GM23338 (cell line): ENCODE data around the gene PHF23. TPM values are rescaled to one million over a fixed set of nuclear protein-coding genes. Genes with fewer than 3 reads are reported as not detected.

Source experiments
- ATAC-seq: fragments of 200-7000 bp; cut with Tn5 transposase; 3 replicates; pipeline ENCODE4 v1.9.1; 2020
- DNase-seq: peaks from one replicate; pipeline ENCODE4 v3.0.0-alpha.2; 2015; ENCODE audit warnings: low spot score
- H2AFZ ChIP-seq: fragments of 200-600 bp; sonication (generic); 2 replicates; pipeline ENCODE4 v1.8.0; 2016; ENCODE audit warnings: antibody characterized with exemption, mild to moderate bottlenecking, moderate library complexity
- H3F3A ChIP-seq: fragments of 200-600 bp; sonication (generic); replicated peaks from 2 replicates; pipeline ENCODE4 v1.8.0; 2017; ENCODE audit warnings: antibody characterized with exemption, mixed run types, low read depth
- H3K27ac ChIP-seq: fragments of 200-600 bp; sonication (generic); 2 replicates; pipeline ENCODE4 v1.6.1; 2016; ENCODE audit warnings: low read depth
- H3K27me3 ChIP-seq: fragments of 200-600 bp; sonication (generic); 2 replicates; pipeline ENCODE4 v1.8.0; 2016; ENCODE audit warnings: mild to moderate bottlenecking, mixed run types, moderate library complexity; ENCODE audit not compliant: insufficient read depth
- H3K36me3 ChIP-seq: fragments of 200-600 bp; sonication (generic); 2 replicates; pipeline ENCODE4 v1.8.0; 2016; ENCODE audit warnings: mild to moderate bottlenecking; ENCODE audit not compliant: insufficient read depth
- H3K4me1 ChIP-seq: fragments of 200-600 bp; sonication (generic); 2 replicates; pipeline ENCODE4 v1.8.0; 2016; ENCODE audit warnings: mild to moderate bottlenecking, moderate library complexity; ENCODE audit not compliant: insufficient read depth
- H3K4me2 ChIP-seq: fragments of 200-600 bp; sonication (generic); 2 replicates; pipeline ENCODE4 v1.7.1; 2017; ENCODE audit warnings: mixed run types
- H3K4me3 ChIP-seq: fragments of 200-600 bp; sonication (generic); 2 replicates; pipeline ENCODE4 v1.6.1; 2016; ENCODE audit warnings: mixed run types
- H3K79me2 ChIP-seq: fragments of 200-600 bp; sonication (generic); replicated peaks from 2 replicates; pipeline ENCODE4 v1.8.0; 2017; ENCODE audit warnings: mild to moderate bottlenecking; ENCODE audit not compliant: insufficient read depth
- H3K9me2 ChIP-seq: fragments of 200-600 bp; sonication (generic); 2 replicates; pipeline ENCODE4 v1.8.0; 2017; ENCODE audit not compliant: insufficient read depth
- H4K20me1 ChIP-seq: fragments of 200-600 bp; sonication (generic); replicated peaks from 2 replicates; pipeline ENCODE4 v1.8.0; 2017; ENCODE audit warnings: mild to moderate bottlenecking; ENCODE audit not compliant: insufficient read depth
- H3K27ac Mint-ChIP-seq: 2 replicates; pipeline ENCODE4 v1.8.0; 2020; ENCODE audit warnings: inconsistent platforms, mild to moderate bottlenecking, moderate library complexity, mixed read lengths
- H3K27me3 Mint-ChIP-seq: 3 replicates; pipeline ENCODE4 v1.8.0; 2022; ENCODE audit warnings: low read depth, mild to moderate bottlenecking, moderate library complexity, mixed read lengths, inconsistent platforms; ENCODE audit not compliant: insufficient read depth, poor library complexity
- H3K36me3 Mint-ChIP-seq: 3 replicates; pipeline ENCODE4 v1.8.0; 2021; ENCODE audit warnings: low read depth, mild to moderate bottlenecking, inconsistent platforms, moderate library complexity, mixed read lengths
- H3K4me1 Mint-ChIP-seq: 3 replicates; pipeline ENCODE4 v1.8.0; 2020; ENCODE audit warnings: mild to moderate bottlenecking, inconsistent platforms, mixed read lengths
- H3K4me3 Mint-ChIP-seq: 3 replicates; pipeline ENCODE4 v1.8.0; 2021; ENCODE audit warnings: moderate library complexity, mild to moderate bottlenecking, inconsistent platforms, mixed read lengths
- H3K9me3 Mint-ChIP-seq: 3 replicates; pipeline ENCODE4 v1.8.0; 2020; ENCODE audit warnings: moderate library complexity, mild to moderate bottlenecking, inconsistent platforms, mixed read lengths
- CREB1 ChIP-seq: fragments of 250-450 bp; sonication (Bioruptor Pico); IDR thresholded peaks from 2 replicates; pipeline ENCODE4 v1.5.0; 2020; ENCODE audit warnings: low read depth, mild to moderate bottlenecking, moderate library complexity
- EZH2 ChIP-seq: fragments of 200-600 bp; sonication (generic); IDR thresholded peaks from one replicate; pipeline ENCODE4 v1.8.0; 2017; ENCODE audit warnings: antibody characterized with exemption, mild to moderate bottlenecking, low read depth; ENCODE audit not compliant: unreplicated experiment
- EZH2phosphoT487 ChIP-seq: fragments of 200-600 bp; sonication (generic); IDR thresholded peaks from one replicate; pipeline ENCODE4 v1.8.1; 2018; ENCODE audit warnings: antibody characterized with exemption; ENCODE audit not compliant: unreplicated experiment
- JUNB ChIP-seq: IDR thresholded peaks from one replicate; pipeline ENCODE4 v1.6.1; 2016; ENCODE audit warnings: antibody characterized with exemption; ENCODE audit not compliant: unreplicated experiment
- NANOG ChIP-seq: IDR thresholded peaks from 2 replicates; pipeline ENCODE4 v1.6.1; 2016; ENCODE audit warnings: antibody characterized with exemption, borderline replicate concordance
- POLR2AphosphoS5 ChIP-seq: IDR thresholded peaks from 2 replicates; pipeline ENCODE4 v1.6.1; 2016; ENCODE audit warnings: antibody characterized with exemption, low read depth
- STAT1 ChIP-seq: IDR thresholded peaks from one replicate; pipeline ENCODE4 v1.6.1; 2016; ENCODE audit warnings: antibody characterized with exemption; ENCODE audit not compliant: unreplicated experiment
- ZNF114 ChIP-seq: fragments of 250-450 bp; sonication (Bioruptor Pico); IDR thresholded peaks from 2 replicates; pipeline ENCODE4 v1.5.0; 2020; ENCODE audit warnings: mild to moderate bottlenecking, moderate library complexity
- ZNF331 ChIP-seq: fragments of 250-450 bp; sonication (Bioruptor Pico); IDR thresholded peaks from 2 replicates; pipeline ENCODE4 v1.5.0; 2020; ENCODE audit warnings: low read depth, mild to moderate bottlenecking, moderate library complexity
- polyA plus RNA-seq: library from polyadenylated mRNA; unstranded; fragments of >200 nt; fragmentation: Nextera tagmentation; extraction: Ambion mirVana; gene quantifications from 2 replicates; pipeline ENCODE4 v1.2.1, GENCODE V29; 2016
- total RNA-seq: library from RNA; depleted of rRNA; stranded (reverse); fragments of >200 nt; shearing (Covaris generic); gene quantifications from 2 replicates; pipeline ENCODE4 v1.2.3, GENCODE V29; 2014
- TF ChIP-seq, protein P1 (sequence below), 2 experiments: fragments of 200-600 bp in 1 of 2; sonication (generic) in 1 of 2; conservative IDR thresholded peaks; 2 replicates each; pipeline versions ENCODE4 v1.5.1 to v1.6.1; 2016 to 2017; ENCODE audit warnings: antibody characterized with exemption in 2 of 2, low read depth in 2 of 2, mild to moderate bottlenecking in 2 of 2, moderate library complexity in 1 of 2
- TF ChIP-seq, protein P2 (sequence below): IDR thresholded peaks from 2 replicates; pipeline ENCODE4 v1.6.1; 2016; ENCODE audit warnings: antibody characterized with exemption
- TF ChIP-seq, protein P3 (sequence below): IDR thresholded peaks from one replicate; pipeline ENCODE4 v1.6.1; 2018; ENCODE audit warnings: antibody characterized with exemption; ENCODE audit not compliant: unreplicated experiment
- TF ChIP-seq, protein P4 (sequence below): fragments of 250-450 bp; sonication (Bioruptor Pico); IDR thresholded peaks from 2 replicates; pipeline ENCODE4 v1.5.0; 2020; ENCODE audit warnings: mild to moderate bottlenecking, moderate library complexity

PHF23 gene
- total and polyA plus RNA-seq, 2 experiments from 2014 or later: 35.4 to 51.0 TPM

DNA sequence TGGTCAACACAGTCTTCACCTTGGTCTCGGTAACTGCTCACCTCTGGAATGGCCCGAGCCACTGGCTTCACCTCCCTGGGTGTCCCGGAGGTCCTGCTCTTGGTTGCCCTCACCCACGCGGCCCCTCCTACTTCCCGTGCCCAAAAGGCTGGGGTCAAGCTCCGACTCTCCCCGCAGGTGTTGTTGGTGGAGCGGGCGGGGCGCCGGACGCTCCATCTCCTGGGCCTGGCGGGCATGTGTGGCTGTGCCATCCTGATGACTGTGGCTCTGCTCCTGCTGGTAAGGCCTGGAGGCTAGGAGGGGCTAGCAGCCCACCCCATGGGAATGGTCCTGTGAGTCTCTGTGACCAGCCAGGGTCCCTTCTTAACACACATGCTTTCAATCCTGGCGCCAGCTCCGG is 45.7 kb upstream of the PHF23 start:
- no peak overlapping the region for H3K4me3 Mint-ChIP-seq
- peaks cover 18% of the 10 kb centered on the region for H3K27me3 Mint-ChIP-seq
- H3K27me3 ChIP-seq: peaks cover 10% of the 10 kb centered on the region

More for the DNA sequence above, 45.7 kb upstream of the PHF23 start:
- H3K4me1 Mint-ChIP-seq: peaks cover 30% of the 10 kb centered on the region
- H2AFZ ChIP-seq: no peak overlapping the region
- H3K4me2 ChIP-seq: no peak overlapping the region
- H3K36me3 Mint-ChIP-seq: peaks cover 18% of the 10 kb centered on the region
- ATAC-seq (no peak), DNase-seq (no peak)
- H3K79me2 ChIP-seq: no peaks in the 10 kb centered on the region
- peaks cover 3% of the 10 kb centered on the region; the same call in 1 of the 2 replicates for H4K20me1 ChIP-seq
- H3K4me1 ChIP-seq: peaks cover 7% of the 10 kb centered on the region; the same call in 1 of the 2 replicates
- TF ChIP-seq EZH2phosphoT487 (no peak), JUNB (no peak), POLR2AphosphoS5 (no peak), ZNF114 (CRISPR knock-in tag) (no peak), NANOG (no peak), CREB1 (CRISPR knock-in tag) (no peak), STAT1 (no peak), ZNF331 (CRISPR knock-in tag) (no peak), EZH2 (no peak)
- TF ChIP-seq, protein P1, sequence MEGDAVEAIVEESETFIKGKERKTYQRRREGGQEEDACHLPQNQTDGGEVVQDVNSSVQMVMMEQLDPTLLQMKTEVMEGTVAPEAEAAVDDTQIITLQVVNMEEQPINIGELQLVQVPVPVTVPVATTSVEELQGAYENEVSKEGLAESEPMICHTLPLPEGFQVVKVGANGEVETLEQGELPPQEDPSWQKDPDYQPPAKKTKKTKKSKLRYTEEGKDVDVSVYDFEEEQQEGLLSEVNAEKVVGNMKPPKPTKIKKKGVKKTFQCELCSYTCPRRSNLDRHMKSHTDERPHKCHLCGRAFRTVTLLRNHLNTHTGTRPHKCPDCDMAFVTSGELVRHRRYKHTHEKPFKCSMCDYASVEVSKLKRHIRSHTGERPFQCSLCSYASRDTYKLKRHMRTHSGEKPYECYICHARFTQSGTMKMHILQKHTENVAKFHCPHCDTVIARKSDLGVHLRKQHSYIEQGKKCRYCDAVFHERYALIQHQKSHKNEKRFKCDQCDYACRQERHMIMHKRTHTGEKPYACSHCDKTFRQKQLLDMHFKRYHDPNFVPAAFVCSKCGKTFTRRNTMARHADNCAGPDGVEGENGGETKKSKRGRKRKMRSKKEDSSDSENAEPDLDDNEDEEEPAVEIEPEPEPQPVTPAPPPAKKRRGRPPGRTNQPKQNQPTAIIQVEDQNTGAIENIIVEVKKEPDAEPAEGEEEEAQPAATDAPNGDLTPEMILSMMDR (conservative IDR thresholded peaks at IDR 0.05; ENCODE audit: low read depth in 2 of 2): no peak
- TF ChIP-seq, protein P2, sequence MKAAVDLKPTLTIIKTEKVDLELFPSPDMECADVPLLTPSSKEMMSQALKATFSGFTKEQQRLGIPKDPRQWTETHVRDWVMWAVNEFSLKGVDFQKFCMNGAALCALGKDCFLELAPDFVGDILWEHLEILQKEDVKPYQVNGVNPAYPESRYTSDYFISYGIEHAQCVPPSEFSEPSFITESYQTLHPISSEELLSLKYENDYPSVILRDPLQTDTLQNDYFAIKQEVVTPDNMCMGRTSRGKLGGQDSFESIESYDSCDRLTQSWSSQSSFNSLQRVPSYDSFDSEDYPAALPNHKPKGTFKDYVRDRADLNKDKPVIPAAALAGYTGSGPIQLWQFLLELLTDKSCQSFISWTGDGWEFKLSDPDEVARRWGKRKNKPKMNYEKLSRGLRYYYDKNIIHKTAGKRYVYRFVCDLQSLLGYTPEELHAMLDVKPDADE: no peak
- TF ChIP-seq, protein P3, sequence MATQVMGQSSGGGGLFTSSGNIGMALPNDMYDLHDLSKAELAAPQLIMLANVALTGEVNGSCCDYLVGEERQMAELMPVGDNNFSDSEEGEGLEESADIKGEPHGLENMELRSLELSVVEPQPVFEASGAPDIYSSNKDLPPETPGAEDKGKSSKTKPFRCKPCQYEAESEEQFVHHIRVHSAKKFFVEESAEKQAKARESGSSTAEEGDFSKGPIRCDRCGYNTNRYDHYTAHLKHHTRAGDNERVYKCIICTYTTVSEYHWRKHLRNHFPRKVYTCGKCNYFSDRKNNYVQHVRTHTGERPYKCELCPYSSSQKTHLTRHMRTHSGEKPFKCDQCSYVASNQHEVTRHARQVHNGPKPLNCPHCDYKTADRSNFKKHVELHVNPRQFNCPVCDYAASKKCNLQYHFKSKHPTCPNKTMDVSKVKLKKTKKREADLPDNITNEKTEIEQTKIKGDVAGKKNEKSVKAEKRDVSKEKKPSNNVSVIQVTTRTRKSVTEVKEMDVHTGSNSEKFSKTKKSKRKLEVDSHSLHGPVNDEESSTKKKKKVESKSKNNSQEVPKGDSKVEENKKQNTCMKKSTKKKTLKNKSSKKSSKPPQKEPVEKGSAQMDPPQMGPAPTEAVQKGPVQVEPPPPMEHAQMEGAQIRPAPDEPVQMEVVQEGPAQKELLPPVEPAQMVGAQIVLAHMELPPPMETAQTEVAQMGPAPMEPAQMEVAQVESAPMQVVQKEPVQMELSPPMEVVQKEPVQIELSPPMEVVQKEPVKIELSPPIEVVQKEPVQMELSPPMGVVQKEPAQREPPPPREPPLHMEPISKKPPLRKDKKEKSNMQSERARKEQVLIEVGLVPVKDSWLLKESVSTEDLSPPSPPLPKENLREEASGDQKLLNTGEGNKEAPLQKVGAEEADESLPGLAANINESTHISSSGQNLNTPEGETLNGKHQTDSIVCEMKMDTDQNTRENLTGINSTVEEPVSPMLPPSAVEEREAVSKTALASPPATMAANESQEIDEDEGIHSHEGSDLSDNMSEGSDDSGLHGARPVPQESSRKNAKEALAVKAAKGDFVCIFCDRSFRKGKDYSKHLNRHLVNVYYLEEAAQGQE: no peak
- TF ChIP-seq, protein P4, sequence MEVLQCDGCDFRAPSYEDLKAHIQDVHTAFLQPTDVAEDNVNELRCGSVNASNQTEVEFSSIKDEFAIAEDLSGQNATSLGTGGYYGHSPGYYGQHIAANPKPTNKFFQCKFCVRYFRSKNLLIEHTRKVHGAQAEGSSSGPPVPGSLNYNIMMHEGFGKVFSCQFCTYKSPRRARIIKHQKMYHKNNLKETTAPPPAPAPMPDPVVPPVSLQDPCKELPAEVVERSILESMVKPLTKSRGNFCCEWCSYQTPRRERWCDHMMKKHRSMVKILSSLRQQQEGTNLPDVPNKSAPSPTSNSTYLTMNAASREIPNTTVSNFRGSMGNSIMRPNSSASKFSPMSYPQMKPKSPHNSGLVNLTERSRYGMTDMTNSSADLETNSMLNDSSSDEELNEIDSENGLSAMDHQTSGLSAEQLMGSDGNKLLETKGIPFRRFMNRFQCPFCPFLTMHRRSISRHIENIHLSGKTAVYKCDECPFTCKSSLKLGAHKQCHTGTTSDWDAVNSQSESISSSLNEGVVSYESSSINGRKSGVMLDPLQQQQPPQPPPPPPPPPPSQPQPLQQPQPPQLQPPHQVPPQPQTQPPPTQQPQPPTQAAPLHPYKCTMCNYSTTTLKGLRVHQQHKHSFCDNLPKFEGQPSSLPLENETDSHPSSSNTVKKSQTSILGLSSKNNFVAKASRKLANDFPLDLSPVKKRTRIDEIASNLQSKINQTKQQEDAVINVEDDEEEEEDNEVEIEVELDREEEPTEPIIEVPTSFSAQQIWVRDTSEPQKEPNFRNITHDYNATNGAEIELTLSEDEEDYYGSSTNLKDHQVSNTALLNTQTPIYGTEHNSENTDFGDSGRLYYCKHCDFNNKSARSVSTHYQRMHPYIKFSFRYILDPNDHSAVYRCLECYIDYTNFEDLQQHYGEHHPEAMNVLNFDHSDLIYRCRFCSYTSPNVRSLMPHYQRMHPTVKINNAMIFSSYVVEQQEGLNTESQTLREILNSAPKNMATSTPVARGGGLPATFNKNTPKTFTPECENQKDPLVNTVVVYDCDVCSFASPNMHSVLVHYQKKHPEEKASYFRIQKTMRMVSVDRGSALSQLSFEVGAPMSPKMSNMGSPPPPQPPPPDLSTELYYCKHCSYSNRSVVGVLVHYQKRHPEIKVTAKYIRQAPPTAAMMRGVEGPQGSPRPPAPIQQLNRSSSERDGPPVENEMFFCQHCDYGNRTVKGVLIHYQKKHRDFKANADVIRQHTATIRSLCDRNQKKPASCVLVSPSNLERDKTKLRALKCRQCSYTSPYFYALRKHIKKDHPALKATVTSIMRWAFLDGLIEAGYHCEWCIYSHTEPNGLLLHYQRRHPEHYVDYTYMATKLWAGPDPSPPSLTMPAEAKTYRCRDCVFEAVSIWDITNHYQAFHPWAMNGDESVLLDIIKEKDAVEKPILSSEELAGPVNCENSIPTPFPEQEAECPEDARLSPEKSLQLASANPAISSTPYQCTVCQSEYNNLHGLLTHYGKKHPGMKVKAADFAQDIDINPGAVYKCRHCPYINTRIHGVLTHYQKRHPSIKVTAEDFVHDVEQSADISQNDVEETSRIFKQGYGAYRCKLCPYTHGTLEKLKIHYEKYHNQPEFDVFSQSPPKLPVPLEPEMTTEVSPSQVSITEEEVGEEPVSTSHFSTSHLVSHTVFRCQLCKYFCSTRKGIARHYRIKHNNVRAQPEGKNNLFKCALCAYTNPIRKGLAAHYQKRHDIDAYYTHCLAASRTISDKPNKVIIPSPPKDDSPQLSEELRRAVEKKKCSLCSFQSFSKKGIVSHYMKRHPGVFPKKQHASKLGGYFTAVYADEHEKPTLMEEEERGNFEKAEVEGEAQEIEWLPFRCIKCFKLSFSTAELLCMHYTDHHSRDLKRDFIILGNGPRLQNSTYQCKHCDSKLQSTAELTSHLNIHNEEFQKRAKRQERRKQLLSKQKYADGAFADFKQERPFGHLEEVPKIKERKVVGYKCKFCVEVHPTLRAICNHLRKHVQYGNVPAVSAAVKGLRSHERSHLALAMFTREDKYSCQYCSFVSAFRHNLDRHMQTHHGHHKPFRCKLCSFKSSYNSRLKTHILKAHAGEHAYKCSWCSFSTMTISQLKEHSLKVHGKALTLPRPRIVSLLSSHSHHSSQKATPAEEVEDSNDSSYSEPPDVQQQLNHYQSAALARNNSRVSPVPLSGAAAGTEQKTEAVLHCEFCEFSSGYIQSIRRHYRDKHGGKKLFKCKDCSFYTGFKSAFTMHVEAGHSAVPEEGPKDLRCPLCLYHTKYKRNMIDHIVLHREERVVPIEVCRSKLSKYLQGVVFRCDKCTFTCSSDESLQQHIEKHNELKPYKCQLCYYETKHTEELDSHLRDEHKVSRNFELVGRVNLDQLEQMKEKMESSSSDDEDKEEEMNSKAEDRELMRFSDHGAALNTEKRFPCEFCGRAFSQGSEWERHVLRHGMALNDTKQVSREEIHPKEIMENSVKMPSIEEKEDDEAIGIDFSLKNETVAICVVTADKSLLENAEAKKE (CRISPR knock-in tag): no peak
- H3K9me2 ChIP-seq: no peaks in the 10 kb centered on the region
- H3K36me3 ChIP-seq: peaks cover 5% of the 10 kb centered on the region; the same call in 1 of the 2 replicates
- no peak overlapping the region for H3K27ac ChIP-seq
- H3K27ac Mint-ChIP-seq: no peak overlapping the region
- no peaks in the 10 kb centered on the region; the same call in 1 of the 3 replicates for H3K9me3 Mint-ChIP-seq
- peaks cover 4% of the 10 kb centered on the region; the same call in 1 of the 2 replicates for H3F3A ChIP-seq
- H3K4me3 ChIP-seq: no peak overlapping the region
